Activated naive CD8-positive, alpha-beta T cell treated with anti-CD3 and anti-CD28 coated beads, Interleukin-2, amount 50 U/mL, for 16 hours (primary cell): Measurements from ENCODE around the gene DGKQ.
"Not testable (repeated sequence)": the region's sequence is repeated elsewhere in the genome, so short reads cannot be mapped to it uniquely, and the experiment has no call there.

Experiments
- DNase-seq: peaks from one replicate; pipeline ENCODE4 v3.0.0-alpha.2; 2020; ENCODE audit warnings: low read depth, low spot score

The DGKQ gene

DNA sequence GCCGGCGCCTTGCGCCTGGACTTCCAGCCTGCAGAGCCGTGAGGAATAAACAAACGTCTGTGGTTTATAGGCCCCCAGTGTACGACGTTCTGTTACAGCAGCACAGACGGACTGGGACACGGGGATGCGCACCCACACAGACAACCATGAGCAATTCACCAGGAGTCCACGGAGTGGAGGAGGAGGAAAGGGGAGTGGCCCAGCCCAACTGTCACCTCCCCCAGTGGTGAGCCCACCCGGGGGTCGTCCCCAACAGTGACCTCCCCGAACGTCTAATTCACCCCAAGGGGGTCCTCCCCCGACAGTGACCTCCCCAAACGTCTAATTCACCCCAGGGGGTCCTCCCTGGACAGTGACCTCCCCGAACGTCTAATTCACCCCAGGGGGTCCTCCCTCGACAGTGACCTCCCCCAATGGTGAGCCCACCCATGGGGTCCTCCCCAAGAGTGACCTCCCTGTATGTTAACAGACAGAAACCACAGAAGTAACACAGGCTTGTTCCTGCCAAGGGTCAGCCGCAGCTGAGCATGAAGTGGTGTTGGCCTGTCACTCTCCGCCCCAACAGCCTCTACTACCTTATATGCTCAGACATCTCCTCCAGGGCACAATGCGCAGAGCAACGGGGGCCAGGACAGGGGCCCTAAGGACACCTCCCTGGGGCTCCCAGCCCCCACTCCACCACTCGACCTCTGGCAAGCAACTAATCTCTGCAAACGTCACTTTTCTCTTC is 47.4 kb downstream of the DGKQ start:
- DNase-seq, result no peak

DNA sequence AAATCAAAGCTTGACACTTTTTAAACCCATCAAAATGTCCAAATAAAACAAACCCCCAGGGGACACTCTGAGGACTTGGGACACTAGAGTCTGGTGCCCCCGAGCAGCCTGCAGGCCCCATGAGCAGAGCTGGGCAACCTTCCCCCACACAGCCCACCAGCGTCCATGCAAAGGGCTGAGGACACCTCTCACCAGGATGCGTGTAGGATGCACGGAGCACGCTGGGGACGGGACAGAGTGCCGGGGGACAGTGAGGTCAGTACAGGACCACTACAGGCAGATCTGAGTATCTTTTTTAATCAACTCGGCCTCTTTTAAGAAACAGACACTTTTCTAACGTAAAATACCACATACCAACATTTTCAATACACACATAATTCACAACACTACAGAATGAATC is 48.2 kb downstream of the DGKQ start:
- DNase-seq, result no peak

DNA sequence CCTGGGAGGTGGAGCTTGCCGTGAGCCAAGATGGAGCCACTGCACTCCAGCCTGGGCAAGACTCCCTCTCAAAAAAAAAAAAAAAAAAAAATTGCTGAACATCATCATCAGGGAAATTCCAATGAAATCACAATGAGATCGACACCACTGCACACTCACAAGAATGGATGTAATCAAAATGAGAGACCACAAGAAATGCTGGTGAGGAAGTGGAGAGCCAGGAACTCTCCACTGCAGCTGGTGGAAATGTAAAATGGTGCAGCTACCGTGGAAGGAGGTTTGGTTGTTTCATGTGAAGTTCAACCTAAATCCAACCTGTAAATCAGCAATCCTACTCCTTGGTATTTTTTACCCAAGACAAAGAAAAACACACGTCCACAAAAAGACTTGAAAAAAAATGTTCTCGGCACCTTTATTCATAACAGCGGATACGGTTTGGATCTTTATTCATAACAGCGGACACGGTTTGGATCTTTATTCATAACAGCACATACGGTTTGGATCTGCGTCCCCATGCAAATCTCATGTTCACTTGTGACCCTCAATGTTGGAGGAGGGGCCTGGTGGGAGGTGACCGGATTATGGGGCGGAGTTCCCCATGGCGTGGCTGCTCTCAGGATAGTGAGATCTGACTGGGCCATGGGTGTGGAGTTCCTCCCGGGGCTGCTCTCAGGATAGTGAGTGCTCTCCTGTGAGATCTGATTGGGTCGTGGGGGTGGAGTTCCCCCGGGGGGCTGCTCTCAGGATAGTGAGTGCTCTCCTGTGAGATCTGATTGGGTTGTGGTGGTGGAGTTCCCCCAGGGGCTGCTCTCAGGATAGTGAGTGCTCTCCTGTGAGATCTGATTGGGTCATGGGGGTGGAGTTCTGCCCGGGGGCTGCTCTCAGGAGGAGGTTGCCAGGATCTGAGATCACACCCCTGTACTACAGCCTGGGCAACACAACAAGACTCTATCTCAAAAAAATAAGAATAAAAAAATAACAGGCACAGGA is 49.0 kb downstream of the DGKQ start:
- no peak for DNase-seq

- no peak for DNase-seq
Observed at GRCh38 chr4:921830-922331, 51.5 kb downstream of the DGKQ start.

- not testable (repeated sequence) for DNase-seq
Observed at GRCh38 chr4:919004-919680, 54.2 kb downstream of the DGKQ start.

DNA sequence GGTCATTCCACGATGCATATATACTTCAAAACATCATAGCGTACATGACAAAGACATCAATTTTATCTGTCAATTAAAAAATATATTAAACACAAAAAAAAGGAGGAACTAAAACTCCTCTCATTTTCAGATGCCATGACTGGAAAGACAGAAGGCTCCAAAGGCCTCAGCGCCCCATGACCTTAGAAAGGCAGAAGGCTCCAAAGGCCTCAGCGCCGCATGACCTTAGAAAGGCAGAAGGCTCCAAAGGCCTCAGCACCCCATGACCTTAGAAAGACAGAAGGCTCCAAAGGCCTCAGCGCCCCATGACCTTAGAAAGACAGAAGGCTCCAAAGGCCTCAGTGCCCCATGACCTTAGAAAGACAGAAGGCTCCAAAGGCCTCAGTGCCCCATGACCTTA is 54.8 kb downstream of the DGKQ start:
- DNase-seq, result not testable (repeated sequence)

DNA sequence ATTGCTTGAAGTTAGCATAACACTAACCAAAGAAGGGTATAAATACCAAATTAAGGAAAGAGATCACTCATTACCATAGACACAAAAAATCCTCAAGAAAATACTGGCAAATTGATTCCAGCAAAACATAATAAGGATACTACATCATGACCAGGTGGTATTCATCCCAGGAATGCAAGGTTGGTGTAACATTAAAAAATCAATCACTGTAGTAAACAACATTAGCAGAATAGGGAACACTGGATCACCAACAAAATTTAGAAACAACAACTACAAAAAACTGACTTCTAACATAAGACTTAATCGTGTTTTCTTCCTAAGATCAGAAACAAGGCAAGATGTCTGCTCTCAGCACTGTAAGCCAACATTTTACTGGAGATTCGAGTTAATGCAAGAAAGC is 55.4 kb downstream of the DGKQ start:
- no peak for DNase-seq

- DNase-seq, result no peak
Observed at GRCh38 chr4:917466-917865, 55.9 kb downstream of the DGKQ start.

- no peak for DNase-seq
Observed at GRCh38 chr4:915595-915994, 57.8 kb downstream of the DGKQ start.

- no peak for DNase-seq
Observed at GRCh38 chr4:915041-915474, 58.3 kb downstream of the DGKQ start.

DNA sequence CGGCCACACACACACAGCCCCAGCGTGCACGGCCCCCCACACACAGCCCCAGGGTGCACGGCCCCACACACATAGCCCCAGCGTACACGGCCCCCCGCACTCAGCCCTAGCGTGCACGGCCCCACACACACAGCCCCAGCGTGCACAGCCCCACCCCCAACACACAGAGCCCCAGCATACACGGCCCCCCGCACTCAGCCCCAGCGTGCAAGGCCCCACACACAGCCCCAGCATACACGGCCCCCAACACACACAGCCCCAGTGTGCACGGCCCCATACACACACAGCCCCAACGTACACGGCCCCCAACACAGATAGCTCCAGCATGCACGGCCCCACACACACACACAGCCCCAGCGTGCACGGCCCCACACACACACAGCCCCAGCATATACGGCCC is 58.8 kb downstream of the DGKQ start:
- no peak for DNase-seq

DNA sequence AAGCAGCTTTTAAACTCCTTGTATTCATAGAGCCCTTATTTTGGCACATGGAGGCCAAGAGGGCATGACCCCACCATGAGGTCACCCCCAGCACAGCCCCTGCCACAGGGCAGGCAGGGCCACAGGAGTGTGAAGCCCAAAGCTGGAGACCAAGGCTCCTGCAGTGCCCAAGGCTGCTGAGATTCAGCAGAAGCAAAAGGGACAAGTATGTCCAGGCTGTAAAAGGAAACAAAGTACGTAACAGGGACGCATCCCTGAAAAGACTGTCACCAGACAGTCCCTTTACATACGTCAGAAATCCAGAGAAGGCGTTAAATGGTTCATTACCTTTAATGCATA is 60.1 kb downstream of the DGKQ start:
- no peak for DNase-seq

- no peak for DNase-seq
Observed at GRCh38 chr4:912548-913279, 60.7 kb downstream of the DGKQ start.

DNA sequence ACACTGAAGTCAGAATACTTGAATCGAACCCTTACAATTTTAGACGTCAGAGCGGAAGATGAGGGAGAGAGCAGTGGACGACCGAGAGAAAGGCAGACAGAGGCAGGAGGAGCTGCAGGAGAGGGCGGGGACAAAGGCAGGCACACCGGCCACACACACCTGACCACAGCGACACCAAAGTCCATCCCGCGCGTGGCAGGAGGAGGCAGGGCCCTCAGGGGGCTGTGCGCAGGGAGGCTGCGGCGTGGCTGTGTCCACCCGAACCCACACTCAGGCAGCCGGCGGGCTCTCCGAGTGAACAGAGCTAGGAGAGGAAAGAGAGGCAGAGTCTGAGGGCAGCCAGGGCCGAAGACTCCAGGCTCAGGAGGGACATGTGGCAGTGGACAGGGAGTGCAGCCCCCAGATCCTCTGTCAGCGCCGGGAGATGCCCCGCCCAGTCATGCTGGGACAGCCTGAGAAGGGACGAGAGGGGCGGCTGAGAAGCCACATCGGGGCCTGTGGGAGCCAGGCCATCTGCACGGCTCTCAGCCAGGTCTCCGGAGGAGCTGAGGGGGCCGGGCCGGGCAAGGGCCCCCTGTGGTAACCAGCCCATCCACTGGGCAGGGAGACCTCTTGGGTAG is 61.4 kb downstream of the DGKQ start:
- no peak for DNase-seq

GRCh38 chr4:911221-911751 is 62.1 kb downstream of the DGKQ start:
- DNase-seq, result no peak

GRCh38 chr4:910366-911091 is 62.8 kb downstream of the DGKQ start:
- no peak for DNase-seq

DNA sequence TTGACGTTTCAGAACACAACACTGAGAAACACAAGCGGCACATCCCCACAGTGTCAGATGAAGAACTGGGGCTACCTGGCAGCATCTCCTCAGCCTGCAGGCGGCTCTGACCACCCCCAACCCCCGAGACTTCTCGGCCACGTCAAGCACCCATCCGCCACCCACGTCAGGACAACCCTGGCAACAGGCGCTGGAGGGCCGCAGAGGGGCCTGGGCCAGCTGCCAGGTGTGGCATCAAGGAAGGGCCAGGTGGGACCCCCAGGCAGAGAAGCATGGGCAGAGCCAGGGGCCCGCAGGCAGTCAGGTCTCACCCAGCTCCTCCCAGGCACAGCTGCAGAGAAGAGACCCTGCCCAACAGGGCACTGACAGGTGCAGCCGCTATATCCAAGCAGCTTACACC is 63.5 kb downstream of the DGKQ start:
- no peak for DNase-seq

- DNase-seq, result no peak
Observed at GRCh38 chr4:909131-909571, 64.2 kb downstream of the DGKQ start.
